Brain pericyte (primary cell): ENCODE results near the gene AURKAIP1.
A peak's percentile ranks its signal among the peaks of the same experiment; 100 is the strongest.
"Not testable (repeated sequence)": the region's sequence is repeated elsewhere in the genome, so short reads cannot be mapped to it uniquely, and the experiment has no call there.

Experiments
- DNase-seq: peaks from one replicate; pipeline ENCODE4 v3.0.0-alpha.2; 2012; ENCODE audit warnings: low read depth, low spot score

AURKAIP1 gene

GRCh38 chr1:1374929-1375662 lies at the start of gene AURKAIP1:
TSS of gene AURKAIP1 (minus strand) at chr1:1375207. CDS start at chr1:1374756, 451 bp downstream.
- DNase-seq, result peak; percentile 99

- DNase-seq, result no peak
Measured at GRCh38 chr1:1424707-1425106, 49.7 kb upstream of the AURKAIP1 start.

GRCh38 chr1:1423245-1423597 lies 48.2 kb upstream of the AURKAIP1 start:
- DNase-seq, result no peak

GRCh38 chr1:1422465-1423244 lies 47.6 kb upstream of the AURKAIP1 start:
- DNase-seq, result no peak

- DNase-seq, result no peak
Measured at GRCh38 chr1:1421907-1422464, 47.0 kb upstream of the AURKAIP1 start.

- no peak for DNase-seq
Measured at GRCh38 chr1:1421147-1421906, 46.3 kb upstream of the AURKAIP1 start, which contains the start of gene ANKRD65. TSS of gene ANKRD65 (minus strand) at chr1:1421276. CDS start at chr1:1421005, 271 bp downstream.

GRCh38 chr1:1420654-1421141 lies 45.7 kb upstream of the AURKAIP1 start:
- no peak for DNase-seq

GRCh38 chr1:1419813-1420653 lies 45.0 kb upstream of the AURKAIP1 start:
- DNase-seq, result no peak

- DNase-seq, result no peak
Measured at GRCh38 chr1:1419363-1419812, 44.4 kb upstream of the AURKAIP1 start.

GRCh38 chr1:1418464-1419362 lies 43.7 kb upstream of the AURKAIP1 start:
- no peak for DNase-seq

GRCh38 chr1:1417825-1418463 lies 42.9 kb upstream of the AURKAIP1 start:
- not testable (repeated sequence) for DNase-seq

- DNase-seq, result not testable (repeated sequence)
Measured at GRCh38 chr1:1417396-1417795, 42.4 kb upstream of the AURKAIP1 start.

- DNase-seq, result no peak
Measured at GRCh38 chr1:1415751-1416150, 40.7 kb upstream of the AURKAIP1 start.

GRCh38 chr1:1412311-1412902 lies 37.4 kb upstream of the AURKAIP1 start:
- DNase-seq, result not testable (repeated sequence)

GRCh38 chr1:1411626-1412025 lies 36.6 kb upstream of the AURKAIP1 start:
- no peak for DNase-seq

- DNase-seq, result not testable (repeated sequence)
Measured at GRCh38 chr1:1410238-1410637, 35.2 kb upstream of the AURKAIP1 start.

- no peak for DNase-seq
Measured at GRCh38 chr1:1407636-1408318, 32.8 kb upstream of the AURKAIP1 start.
